ENCODE measurements around the gene TRRAP. TPM values are rescaled to one million over a fixed set of nuclear protein-coding genes. Genes with fewer than 3 reads are reported as not detected.

Gene TRRAP
- total and polyA plus RNA-seq, 2 of the 8 experiments (the other 6 are each of a cell fraction or from before 2014, with no cell fraction given), result 21.7 to 48.6 TPM

DNA sequence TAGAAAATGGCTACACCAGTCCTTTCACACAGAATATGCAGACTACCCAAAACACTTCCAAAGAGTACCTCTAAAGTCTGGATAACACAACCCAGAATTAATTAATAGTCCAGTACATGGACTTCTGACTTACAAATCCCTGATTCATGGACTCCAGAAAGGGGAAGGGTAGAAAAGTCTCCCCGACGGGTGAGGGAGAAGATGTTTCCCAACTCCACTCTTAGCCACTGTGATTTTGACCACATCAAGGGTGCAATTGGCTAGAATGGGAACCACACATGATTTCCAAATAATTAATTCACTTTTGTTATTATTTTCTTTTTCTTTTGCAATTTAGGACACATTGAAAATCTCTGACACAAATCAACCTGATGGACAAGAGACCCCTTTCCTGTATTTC lies 9.9 kb upstream of the TRRAP start:
- WGBS, 2 experiments (ENCODE audit: extremely low coverage in 1 of 2, insufficient coverage in 1 of 2, insufficient read length in 1 of 2, insufficient replicate concordance in 2 of 2, low coverage in 1 of 2, low lambda C conversion rate in 2 of 2, missing lambda C conversion rate in 1 of 2), result 77% methylated on average over 2 of the region's 2 CpGs; no CpG with 5 or more reads in 1 of the 2 experiments
- H2BK20ac ChIP-seq (ENCODE audit: low read length), result no peak overlapping the region
- no peak overlapping the region for H2BK120ac ChIP-seq (replicated peaks; ENCODE audit: low read depth, low read length)
- no peaks in the 10 kb centered on the region for H3K36me3 ChIP-seq (ENCODE audit: control insufficient read depth in 2 of 4, insufficient read depth in 4 of 4, low read length in 3 of 4)
- H2AK5ac ChIP-seq (ENCODE audit: low read depth, low read length), result no peak overlapping the region
- H3K79me2 ChIP-seq (ENCODE audit: control insufficient read depth in 1 of 2, insufficient read depth in 2 of 2, low read length in 2 of 2), result no peaks in the 10 kb centered on the region
- H4K20me1 ChIP-seq (replicated peaks in 1 of 2; ENCODE audit: control insufficient read depth in 1 of 2, insufficient read depth in 2 of 2, low read length in 2 of 2), result no peaks in the 10 kb centered on the region
- no peak overlapping the region for H3K14ac ChIP-seq (ENCODE audit: insufficient read length)
- H3K4me2 ChIP-seq (ENCODE audit: insufficient read depth in 1 of 2, low read depth in 2 of 2, low read length in 2 of 2), result peak overlapping the region in 1 of 2 experiments; percentile 60; a peak in 1 of 4 replicates
- H3K27me3 ChIP-seq (replicated peaks in 1 of 4; ENCODE audit: control insufficient read depth in 3 of 4, extremely low read depth in 1 of 4, insufficient read depth in 3 of 4, low read length in 3 of 4), result peaks cover 8 to 31% (median 22%) of the 10 kb centered on the region in 4 experiments
- H3K4ac ChIP-seq (replicated peaks; ENCODE audit: insufficient read length, low read depth, low read length), result no peak overlapping the region
- H2BK15ac ChIP-seq (ENCODE audit: low read length), result no peak overlapping the region
- no peak overlapping the region for H4K91ac ChIP-seq (replicated peaks; ENCODE audit: insufficient read length, low read length)
- peaks cover 0 to 14% (median 7%) of the 10 kb centered on the region in 4 experiments; a peak in 5 of 7 replicates for H3K4me1 ChIP-seq (replicated peaks in 1 of 4; ENCODE audit: control insufficient read depth in 3 of 4, insufficient read depth in 4 of 4, low read length in 3 of 4)
- POLR2A ChIA-PET (ENCODE audit: partially characterized antibody), result no interaction called here
- no peak overlapping the region for H2BK12ac ChIP-seq (ENCODE audit: low read depth, low read length)
- H3K9ac ChIP-seq (replicated peaks in 1 of 4; ENCODE audit: extremely low read depth in 1 of 4, low read depth in 3 of 4, low read length in 3 of 4), result no peak overlapping the region
- no peak overlapping the region for H3K23ac ChIP-seq (ENCODE audit: insufficient read length)
- H3K23me2 ChIP-seq (ENCODE audit: low read depth, low read length), result peaks cover 11% of the 10 kb centered on the region; the same call in 1 of the 2 replicates
- H4K5ac ChIP-seq (ENCODE audit: insufficient read length, low read depth, low read length), result no peak overlapping the region
- no peak for DNase-seq (ENCODE audit: low read depth in 1 of 2, low spot score in 2 of 2)
- H2AFZ ChIP-seq (ENCODE audit: low read length), result no peak overlapping the region
- H3K4me3 ChIP-seq (ENCODE audit: extremely low read depth in 1 of 4, insufficient read depth in 2 of 4, low read depth in 3 of 4, low read length in 4 of 4), result no peak overlapping the region
- no peak for FAIRE-seq
- CTCF ChIA-PET (ENCODE audit: partially characterized antibody), result interaction anchor here (1.3 kb wide), 2 partner anchors 10 to 32 kb away, joined by 3 read pairs; partner anchors contain the start of gene TRRAP
- no peak overlapping the region for H3K18ac ChIP-seq (ENCODE audit: extremely low read depth, low read length)
- H3K9me3 ChIP-seq (ENCODE audit: insufficient read depth in 2 of 2, low read depth in 1 of 2, low read length in 1 of 2), result no peaks in the 10 kb centered on the region
- no peak overlapping the region for H2BK5ac ChIP-seq (ENCODE audit: low read depth, low read length)
- H3K56ac ChIP-seq (replicated peaks; ENCODE audit: insufficient read length, low read depth, low read length), result no peak overlapping the region
- no peak overlapping the region for H4K8ac ChIP-seq (ENCODE audit: extremely low read depth, insufficient read depth, low read length)
- no peak overlapping the region for H3K27ac ChIP-seq (ENCODE audit: low read depth, low read length)
- H3K79me1 ChIP-seq (ENCODE audit: low read depth, low read length), result no peaks in the 10 kb centered on the region
- TF ChIP-seq RFX5 (IDR thresholded peaks at IDR 0.05; ENCODE audit: borderline replicate concordance, low read depth, low read length) (no peak), FOSL1 (IDR thresholded peaks at IDR 0.05; ENCODE audit: insufficient read depth, low read depth, low read length) (no peak), HDAC2 (IDR thresholded peaks at IDR 0.05; ENCODE audit: borderline replicate concordance in 1 of 2, low read depth in 2 of 2, low read length in 2 of 2) (no peak), USF2 (IDR thresholded peaks at IDR 0.05; ENCODE audit: low read length) (no peak)

Measured in H1 (cell line).